Measurements from ENCODE around the gene SPP2.

DNA sequence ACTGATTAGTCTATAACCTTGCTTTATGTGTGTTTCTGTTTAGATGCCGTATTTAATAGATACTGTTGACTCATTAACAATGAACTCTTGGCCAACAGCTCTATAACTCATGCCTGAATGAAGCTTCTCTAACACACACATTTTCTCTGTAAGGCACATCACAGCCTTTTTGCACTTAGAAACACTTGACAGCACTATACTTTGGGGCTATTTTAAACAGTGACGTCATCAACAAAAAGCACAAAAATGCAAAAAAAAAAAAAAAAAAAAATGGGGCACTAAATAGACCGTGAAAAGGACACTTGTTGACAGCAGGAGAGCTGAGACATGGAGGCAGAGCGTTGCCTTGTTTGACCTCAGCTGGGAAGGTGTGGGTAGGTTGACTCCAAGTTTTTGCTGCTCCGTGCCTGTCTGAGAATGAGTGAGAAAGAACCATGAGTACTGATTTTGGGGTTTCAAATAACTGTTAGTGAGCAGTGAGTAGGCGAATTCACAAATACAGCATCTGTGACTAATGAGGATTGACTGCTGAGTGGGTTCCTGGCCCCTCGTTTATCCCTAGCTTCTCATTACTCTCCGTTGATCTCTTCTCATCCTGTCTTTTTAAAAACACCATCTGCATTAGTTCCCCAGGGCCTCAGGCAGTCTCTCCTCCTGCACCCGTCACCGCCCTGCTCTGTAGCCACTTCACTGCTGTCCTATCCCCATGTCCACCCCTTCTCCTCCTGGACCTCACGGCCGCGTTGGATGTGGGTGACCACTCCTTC, 24.4 kb downstream of the SPP2 start:
- TF ChIP-seq CTCF (IDR thresholded peaks at IDR 0.05; ENCODE audit: low read length) (no peak), EZH2 (IDR thresholded peaks at IDR 0.05; ENCODE audit: borderline replicate concordance, low read length) (no peak)
